Fibroblast of lung (primary cell): ENCODE data around the gene LOXL4. TPM values are rescaled to one million over a fixed set of nuclear protein-coding genes. Genes with fewer than 3 reads are reported as not detected.

Experiments used
- DNase-seq, 2 donors: peaks; one replicate each; pipeline versions ENCODE4 v3.0.0 to v3.0.0-alpha.2; 2010; ENCODE audit warnings: low read depth in 2 of 2
- H2AFZ ChIP-seq: 2 replicates; pipeline ENCODE4 v1.5.1; 2012; ENCODE audit warnings: low read length, control low read depth, inconsistent platforms
- H3K27ac ChIP-seq: 2 replicates; pipeline ENCODE4 v1.5.1; 2011; ENCODE audit warnings: low read length, control low read depth; ENCODE audit not compliant: insufficient read depth
- H3K27me3 ChIP-seq: 2 replicates; pipeline ENCODE4 v1.5.1; 2011; ENCODE audit warnings: mild to moderate bottlenecking, low read length; ENCODE audit not compliant: control insufficient read depth, insufficient read depth
- H3K36me3 ChIP-seq: 2 replicates; pipeline ENCODE4 v1.5.1; 2011; ENCODE audit warnings: low read length; ENCODE audit not compliant: control insufficient read depth, insufficient read depth
- H3K4me1 ChIP-seq: 2 replicates; pipeline ENCODE4 v1.5.1; 2011; ENCODE audit warnings: low read length; ENCODE audit not compliant: control insufficient read depth, insufficient read depth; ENCODE audit errors: extremely low read depth
- H3K4me2 ChIP-seq: 2 replicates; pipeline ENCODE4 v1.5.1; 2011; ENCODE audit warnings: low read length, control low read depth; ENCODE audit not compliant: insufficient read depth; ENCODE audit errors: extremely low read depth
- H3K4me3 ChIP-seq, 4 experiments: fragments of 200-600 bp in 1 of 4; sonication (generic) in 1 of 4; replicated peaks in 1 of 4; 2 replicates each; pipeline ENCODE4 v1.5.1; 2011 to 2016; ENCODE audit warnings: low read length in 4 of 4, low read depth in 3 of 4, mild to moderate bottlenecking in 3 of 4, control low read depth in 2 of 4, inconsistent platforms in 1 of 4, mixed read lengths in 1 of 4; ENCODE audit not compliant: insufficient read depth in 1 of 4; ENCODE audit errors: control extremely low read depth in 1 of 4
- H3K79me2 ChIP-seq: 2 replicates; pipeline ENCODE4 v1.5.1; 2012; ENCODE audit warnings: mild to moderate bottlenecking, low read length, inconsistent platforms; ENCODE audit not compliant: control insufficient read depth, insufficient read depth
- H3K9ac ChIP-seq: 2 replicates; pipeline ENCODE4 v1.5.1; 2011; ENCODE audit warnings: mild to moderate bottlenecking, low read length, control low read depth; ENCODE audit not compliant: insufficient read depth
- H3K9me3 ChIP-seq: 2 replicates; pipeline ENCODE4 v1.5.1; 2012; ENCODE audit warnings: low read depth, low read length; ENCODE audit not compliant: control insufficient read depth, insufficient read depth
- H4K20me1 ChIP-seq: 2 replicates; pipeline ENCODE4 v1.5.1; 2011; ENCODE audit warnings: low read length; ENCODE audit not compliant: control insufficient read depth, insufficient read depth; ENCODE audit errors: extremely low read depth
- EZH2 ChIP-seq: IDR thresholded peaks from 2 replicates; pipeline ENCODE4 v1.5.1; 2012; ENCODE audit warnings: low read length, control low read depth, mild to moderate bottlenecking; ENCODE audit errors: missing control alignments
- polyA plus RNA-seq, 2 donors: library from polyadenylated mRNA; depleted of rRNA in 1 of 2; stranded (reverse) in 1 of 2; unstranded in 1 of 2; fragments of >200 nt; gene quantifications; 2 replicates each; pipeline ENCODE4 v1.2.1, GENCODE V29; 2011 to 2012; ENCODE audit warnings: missing spikeins in 1 of 2
- total RNA-seq: library from RNA; depleted of rRNA; stranded (reverse); fragments of >200 nt; gene quantifications from 2 replicates; pipeline ENCODE4 v1.2.1, GENCODE V29; 2014
- TF ChIP-seq, protein P1 (sequence below), 2 donors: IDR thresholded peaks in 1 of 2; conservative IDR thresholded peaks in 1 of 2; 1 replicate in 1 of 2; 2 replicates in 1 of 2; pipeline ENCODE4 v1.5.1; 2011 to 2012; ENCODE audit warnings: low read length in 2 of 2, control low read depth in 1 of 2, inconsistent platforms in 1 of 2, low read depth in 1 of 2, mild to moderate bottlenecking in 1 of 2

The LOXL4 gene
- total and polyA plus RNA-seq, 2 donors (not counting 1 experiment from before 2014, with no cell fraction given), result 73.0 to 75.1 TPM

GRCh38 chr10:98254234-98254974, 13.6 kb downstream of the LOXL4 start:
- Histone ChIP-seq H3K27ac (no peak overlapping the region), H3K9ac (no peak overlapping the region), H4K20me1 (no peaks in the 10 kb centered on the region), H3K9me3 (no peaks in the 10 kb centered on the region), H3K4me2 (no peak overlapping the region), H3K27me3 (no peaks in the 10 kb centered on the region), H3K36me3 (peaks cover 8% of the 10 kb centered on the region), H3K4me1 (no peaks in the 10 kb centered on the region), H3K79me2 (no peaks in the 10 kb centered on the region), H3K4me3 (no peak overlapping the region), H2AFZ (no peak overlapping the region)
- no peak for DNase-seq
- TF ChIP-seq, protein P1, sequence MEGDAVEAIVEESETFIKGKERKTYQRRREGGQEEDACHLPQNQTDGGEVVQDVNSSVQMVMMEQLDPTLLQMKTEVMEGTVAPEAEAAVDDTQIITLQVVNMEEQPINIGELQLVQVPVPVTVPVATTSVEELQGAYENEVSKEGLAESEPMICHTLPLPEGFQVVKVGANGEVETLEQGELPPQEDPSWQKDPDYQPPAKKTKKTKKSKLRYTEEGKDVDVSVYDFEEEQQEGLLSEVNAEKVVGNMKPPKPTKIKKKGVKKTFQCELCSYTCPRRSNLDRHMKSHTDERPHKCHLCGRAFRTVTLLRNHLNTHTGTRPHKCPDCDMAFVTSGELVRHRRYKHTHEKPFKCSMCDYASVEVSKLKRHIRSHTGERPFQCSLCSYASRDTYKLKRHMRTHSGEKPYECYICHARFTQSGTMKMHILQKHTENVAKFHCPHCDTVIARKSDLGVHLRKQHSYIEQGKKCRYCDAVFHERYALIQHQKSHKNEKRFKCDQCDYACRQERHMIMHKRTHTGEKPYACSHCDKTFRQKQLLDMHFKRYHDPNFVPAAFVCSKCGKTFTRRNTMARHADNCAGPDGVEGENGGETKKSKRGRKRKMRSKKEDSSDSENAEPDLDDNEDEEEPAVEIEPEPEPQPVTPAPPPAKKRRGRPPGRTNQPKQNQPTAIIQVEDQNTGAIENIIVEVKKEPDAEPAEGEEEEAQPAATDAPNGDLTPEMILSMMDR (conservative IDR thresholded peaks at IDR 0.05 in 1 of 2, IDR thresholded peaks at IDR 0.05 in 1 of 2; ENCODE audit: low read depth in 1 of 2, low read length in 2 of 2), result no peak
- no peak for TF ChIP-seq EZH2

- Histone ChIP-seq H3K27ac (no peak overlapping the region), H3K36me3 (peaks cover 8% of the 10 kb centered on the region), H3K4me1 (no peaks in the 10 kb centered on the region), H3K9ac (no peak overlapping the region), H3K4me3 (no peak overlapping the region), H3K9me3 (no peaks in the 10 kb centered on the region), H4K20me1 (no peaks in the 10 kb centered on the region), H3K27me3 (no peaks in the 10 kb centered on the region), H3K4me2 (no peak overlapping the region), H3K79me2 (no peaks in the 10 kb centered on the region), H2AFZ (no peak overlapping the region)
- DNase-seq, result no peak
- no peak for TF ChIP-seq EZH2
- TF ChIP-seq, protein P1 (conservative IDR thresholded peaks at IDR 0.05 in 1 of 2, IDR thresholded peaks at IDR 0.05 in 1 of 2; ENCODE audit: low read depth in 1 of 2, low read length in 2 of 2), result no peak
These were observed 14.5 kb downstream of the LOXL4 start for GRCh38 chr10:98253499-98253898.

GRCh38 chr10:98252464-98252863, 15.5 kb downstream of the LOXL4 start:
- no peak overlapping the region for H2AFZ ChIP-seq
- peaks cover 13% of the 10 kb centered on the region for H3K36me3 ChIP-seq

More at GRCh38 chr10:98252464-98252863, 15.5 kb downstream of the LOXL4 start:
- H4K20me1 ChIP-seq, result no peaks in the 10 kb centered on the region
- H3K4me3 ChIP-seq, result no peak overlapping the region
- no peaks in the 10 kb centered on the region for H3K9me3 ChIP-seq
- no peak for TF ChIP-seq EZH2
- TF ChIP-seq, protein P1 (conservative IDR thresholded peaks at IDR 0.05 in 1 of 2, IDR thresholded peaks at IDR 0.05 in 1 of 2; ENCODE audit: low read depth in 1 of 2, low read length in 2 of 2), result no peak
- no peaks in the 10 kb centered on the region for H3K79me2 ChIP-seq
- no peaks in the 10 kb centered on the region for H3K4me1 ChIP-seq
- H3K4me2 ChIP-seq, result no peak overlapping the region
- no peak overlapping the region for H3K9ac ChIP-seq
- H3K27ac ChIP-seq, result no peak overlapping the region
- H3K27me3 ChIP-seq, result no peaks in the 10 kb centered on the region
- DNase-seq, result no peak
